Dedifferentiated amniotic fluid mesenchymal stem cell (primary cell): ENCODE measurements around the gene C5AR2.
A peak's percentile ranks its signal among the peaks of the same experiment; 100 is the strongest.
"Not testable (repeated sequence)": the region's sequence is repeated elsewhere in the genome, so short reads cannot be mapped to it uniquely, and the experiment has no call there.

ENCODE experiments used
- DNase-seq: peaks from one replicate; pipeline ENCODE4 v3.0.0-alpha.2; 2016; ENCODE audit errors: extremely low spot score

The C5AR2 gene

DNA sequence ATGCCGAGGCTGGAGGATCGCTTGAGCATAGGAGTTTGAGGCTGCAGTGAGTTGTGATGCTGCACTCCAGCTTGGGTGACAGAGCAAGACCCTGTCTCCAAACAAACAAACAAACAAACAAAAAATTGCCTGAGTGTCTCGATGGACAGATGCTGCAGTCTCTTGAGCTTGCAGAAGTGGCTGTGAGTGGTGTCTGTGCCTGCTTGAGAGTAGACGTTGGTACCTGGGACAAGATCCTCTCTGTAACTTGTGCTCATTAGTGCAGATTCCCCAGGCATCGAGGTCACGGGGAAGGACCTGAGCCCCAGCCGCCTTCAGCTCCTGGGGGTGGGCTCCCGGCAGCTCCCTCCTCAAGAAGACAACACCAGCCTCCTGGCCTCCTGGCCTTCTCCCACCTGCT lies 8.6 kb upstream of the C5AR2 start:
- DNase-seq: no peak

DNA sequence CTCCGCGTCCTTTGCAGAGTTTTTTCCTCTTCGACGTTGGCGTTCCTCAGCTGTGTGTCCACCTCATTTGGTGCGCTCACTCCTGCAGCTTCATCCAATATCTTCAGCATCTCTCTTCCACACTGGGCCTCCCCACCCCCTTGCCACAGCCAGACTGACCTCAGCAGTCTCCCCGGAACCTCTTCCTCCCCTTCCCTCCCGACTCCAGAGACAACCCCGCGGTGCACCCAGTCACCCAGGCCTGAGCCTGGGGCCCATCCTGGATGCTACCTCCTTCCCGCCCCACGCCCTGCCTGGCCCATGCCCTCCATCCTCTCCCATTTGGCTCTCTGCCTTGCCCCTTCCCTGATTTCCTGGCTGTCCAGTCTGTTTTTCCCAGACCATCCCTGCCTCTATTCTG lies 8.1 kb upstream of the C5AR2 start:
- no peak for DNase-seq

DNA sequence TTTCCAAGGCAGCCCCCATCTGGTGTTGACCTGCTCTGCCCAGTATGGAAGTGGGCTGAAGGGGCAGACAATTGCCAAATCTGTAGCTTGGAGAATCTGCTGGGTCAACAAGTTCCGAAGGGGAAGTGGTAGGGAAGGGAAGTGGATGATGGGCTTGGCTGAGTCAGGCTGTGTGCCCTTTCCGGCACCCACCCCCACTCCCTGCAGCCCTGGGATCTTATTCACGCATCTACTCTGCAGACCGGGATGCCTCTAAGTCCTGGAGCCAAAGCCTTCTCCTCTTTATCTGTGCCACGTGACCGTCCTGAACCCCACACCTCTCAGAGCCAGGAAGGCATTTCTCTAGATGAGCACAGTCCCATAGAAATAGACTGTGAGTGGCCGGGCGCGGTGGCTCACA lies 7.5 kb upstream of the C5AR2 start:
- DNase-seq: no peak

DNA sequence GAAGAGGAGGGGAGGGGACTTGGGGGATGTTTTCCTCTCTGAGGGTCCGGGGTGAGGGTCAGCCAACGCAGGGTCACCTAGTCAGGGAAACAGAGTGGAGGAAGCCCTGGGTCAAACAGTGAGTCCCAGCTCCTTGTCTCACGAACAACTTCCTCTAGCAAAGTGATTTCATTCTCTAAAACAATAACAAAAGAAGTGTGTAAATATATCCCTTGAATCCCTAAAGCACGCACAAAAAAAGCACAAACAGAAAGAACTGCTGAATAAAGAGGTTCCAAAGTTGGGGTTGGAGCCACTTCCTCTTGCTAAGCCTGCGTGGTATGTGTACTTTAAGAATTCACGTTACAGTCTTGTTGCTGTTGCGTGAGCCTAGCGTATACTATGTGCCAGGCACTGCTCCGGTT lies 1.5 kb upstream of the C5AR2 start:
- DNase-seq: no peak

DNA sequence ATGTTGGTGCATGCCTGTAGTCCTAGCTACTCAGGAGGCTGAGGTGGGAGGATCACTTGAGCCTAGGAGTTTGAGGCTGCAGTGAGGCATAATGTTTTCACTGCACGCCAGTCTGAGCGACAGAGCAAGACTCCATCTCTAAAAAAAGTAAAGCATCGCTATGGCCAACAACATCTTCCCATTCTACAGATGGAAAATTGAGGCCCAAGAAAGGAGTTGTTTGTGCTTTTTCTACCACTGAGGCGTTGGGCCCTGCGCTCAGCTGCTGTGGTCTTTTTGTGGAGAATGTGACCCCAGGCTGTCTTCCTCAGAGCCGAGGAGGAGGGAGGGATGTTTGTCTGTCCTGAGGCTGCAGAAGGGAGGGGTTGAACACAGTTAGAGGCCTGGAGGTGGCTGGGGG lies 485 bp upstream of the C5AR2 start:
- no peak for DNase-seq

DNA sequence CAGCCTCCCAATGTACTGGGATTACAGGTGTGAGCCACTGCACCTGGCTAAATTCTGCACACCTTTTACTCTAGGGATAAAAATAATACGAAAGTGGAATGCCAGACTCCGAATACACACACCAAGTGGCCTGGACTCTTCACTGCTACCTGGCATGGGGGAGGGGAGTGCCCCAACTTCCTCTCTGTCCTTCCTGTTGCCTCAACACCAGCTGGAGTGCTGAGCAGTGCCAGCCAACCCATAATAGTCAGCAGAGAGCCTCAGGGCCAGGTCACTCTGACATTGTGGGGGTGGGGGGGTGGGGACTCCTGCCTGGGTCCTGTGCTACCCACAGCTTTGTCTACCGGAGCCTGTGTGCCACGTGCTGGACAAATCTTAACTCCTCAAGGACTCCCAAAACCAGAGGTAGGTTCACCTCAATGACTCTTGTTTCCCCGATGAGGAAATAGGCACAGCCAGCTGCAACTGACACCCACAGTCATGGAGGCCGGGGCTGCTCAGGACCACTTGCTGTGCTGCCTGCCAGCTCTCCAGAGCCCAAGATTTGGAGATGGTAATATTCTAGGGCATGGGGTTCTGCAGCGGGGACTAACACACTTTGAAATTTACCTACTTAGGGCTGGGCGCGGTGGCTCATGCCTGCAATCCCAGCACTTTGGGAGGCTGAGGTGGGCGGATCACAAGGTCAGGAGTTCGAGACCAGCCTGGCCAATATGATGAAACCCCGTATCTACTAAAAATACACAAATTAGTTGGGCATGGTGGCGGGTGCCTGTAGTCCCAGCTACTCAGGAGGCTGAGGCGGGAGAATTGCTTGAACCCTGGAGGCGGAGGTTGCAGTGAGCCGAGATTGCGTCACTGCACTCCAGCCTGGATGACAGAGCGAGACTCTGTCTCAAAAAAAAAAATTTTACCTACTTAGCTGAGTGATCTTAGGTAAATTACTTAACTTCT lies 5.1 kb downstream of the C5AR2 start:
- not testable (repeated sequence) for DNase-seq

DNA sequence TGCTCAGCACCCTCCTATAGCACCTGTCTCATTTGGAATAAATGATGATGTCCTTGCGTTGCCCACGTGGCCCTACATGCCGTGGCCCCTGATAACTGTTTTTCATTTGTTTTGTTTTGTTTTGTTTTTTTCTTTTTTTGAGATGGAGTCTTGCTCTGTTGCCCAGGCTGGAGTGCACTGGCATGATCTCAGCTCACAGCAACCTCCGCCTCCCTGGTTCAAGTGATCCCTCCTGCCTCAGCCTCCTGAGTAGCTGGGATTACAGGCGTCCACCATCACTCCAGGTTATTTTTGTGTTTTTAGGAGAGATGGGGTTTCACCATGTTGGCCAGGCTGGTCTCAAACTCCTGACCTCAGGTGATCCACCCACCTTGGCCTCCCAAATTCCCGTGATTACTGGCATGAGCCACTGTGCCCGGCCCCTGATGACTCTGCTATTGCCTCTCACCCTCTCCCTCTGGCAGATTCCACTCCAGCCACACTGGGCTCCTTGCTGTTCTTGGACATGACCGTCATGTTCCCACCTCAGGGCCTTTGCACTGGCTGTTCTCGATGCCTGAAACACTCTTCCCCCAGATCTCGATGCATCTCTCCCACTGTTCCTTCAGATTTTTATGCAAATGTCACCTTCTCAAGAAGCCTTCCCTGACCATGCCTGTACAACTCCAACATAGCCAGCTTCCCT lies 7.4 kb downstream of the C5AR2 start:
- no peak for DNase-seq

DNA sequence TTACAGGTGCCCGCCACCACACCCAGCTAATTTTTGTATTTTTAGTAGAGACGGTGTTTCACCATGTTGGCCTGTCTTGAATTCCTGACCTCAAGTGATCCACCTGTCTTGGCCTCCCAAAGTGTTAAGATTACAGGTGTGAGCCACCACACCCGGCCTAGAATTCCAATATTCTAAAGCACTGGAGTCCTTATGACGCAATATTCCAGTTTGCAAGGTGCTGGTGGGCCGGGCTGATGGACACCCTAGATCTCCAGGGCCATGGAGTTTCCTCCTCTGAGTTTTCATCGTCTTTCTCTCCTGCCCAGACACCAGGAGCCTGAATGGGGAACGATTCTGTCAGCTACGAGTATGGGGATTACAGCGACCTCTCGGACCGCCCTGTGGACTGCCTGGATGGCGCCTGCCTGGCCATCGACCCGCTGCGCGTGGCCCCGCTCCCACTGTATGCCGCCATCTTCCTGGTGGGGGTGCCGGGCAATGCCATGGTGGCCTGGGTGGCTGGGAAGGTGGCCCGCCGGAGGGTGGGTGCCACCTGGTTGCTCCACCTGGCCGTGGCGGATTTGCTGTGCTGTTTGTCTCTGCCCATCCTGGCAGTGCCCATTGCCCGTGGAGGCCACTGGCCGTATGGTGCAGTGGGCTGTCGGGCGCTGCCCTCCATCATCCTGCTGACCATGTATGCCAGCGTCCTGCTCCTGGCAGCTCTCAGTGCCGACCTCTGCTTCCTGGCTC lies 8.7 kb downstream of the C5AR2 start:
- DNase-seq: no peak

DNA sequence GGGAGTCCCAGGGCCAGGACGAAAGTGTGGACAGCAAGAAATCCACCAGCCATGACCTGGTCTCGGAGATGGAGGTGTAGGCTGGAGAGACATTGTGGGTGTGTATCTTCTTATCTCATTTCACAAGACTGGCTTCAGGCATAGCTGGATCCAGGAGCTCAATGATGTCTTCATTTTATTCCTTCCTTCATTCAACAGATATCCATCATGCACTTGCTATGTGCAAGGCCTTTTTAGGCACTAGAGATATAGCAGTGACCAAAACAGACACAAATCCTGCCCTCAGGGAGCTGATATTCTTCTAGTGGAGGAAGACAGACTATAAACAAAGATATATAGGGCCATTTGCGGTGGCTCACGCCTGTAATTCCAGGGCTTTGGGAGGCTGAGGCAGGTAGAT lies 9.8 kb downstream of the C5AR2 start:
- no peak for DNase-seq

DNA sequence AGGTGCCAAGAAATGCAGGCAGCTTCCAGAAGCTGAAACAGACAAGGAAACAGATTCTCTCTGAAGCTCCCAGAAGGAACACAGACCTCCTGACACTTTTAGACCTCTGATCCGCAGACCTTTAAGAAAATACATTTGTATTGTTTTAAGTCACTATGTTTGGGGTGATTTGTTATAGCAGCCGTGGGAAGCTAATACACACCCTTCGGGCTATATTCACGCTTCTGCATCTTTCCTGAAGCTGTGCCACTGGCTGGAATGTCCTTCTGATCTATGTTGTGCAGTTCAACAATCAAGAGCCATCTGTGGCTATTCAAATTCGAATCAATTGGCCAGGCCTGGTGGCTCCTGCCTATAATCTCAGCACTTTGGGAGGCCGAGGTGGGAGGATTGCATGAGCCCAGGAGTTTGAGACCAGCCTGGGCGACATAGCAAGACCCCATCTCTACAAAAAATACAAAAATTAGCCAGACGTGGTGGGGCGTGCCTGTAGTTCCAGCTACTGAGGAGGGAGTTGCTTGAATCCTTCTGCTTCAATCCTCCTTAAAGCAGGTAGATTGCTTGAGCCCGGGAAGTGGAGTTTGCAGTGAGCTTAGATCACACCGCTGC lies 11.3 kb downstream of the C5AR2 start:
- no peak for DNase-seq

DNA sequence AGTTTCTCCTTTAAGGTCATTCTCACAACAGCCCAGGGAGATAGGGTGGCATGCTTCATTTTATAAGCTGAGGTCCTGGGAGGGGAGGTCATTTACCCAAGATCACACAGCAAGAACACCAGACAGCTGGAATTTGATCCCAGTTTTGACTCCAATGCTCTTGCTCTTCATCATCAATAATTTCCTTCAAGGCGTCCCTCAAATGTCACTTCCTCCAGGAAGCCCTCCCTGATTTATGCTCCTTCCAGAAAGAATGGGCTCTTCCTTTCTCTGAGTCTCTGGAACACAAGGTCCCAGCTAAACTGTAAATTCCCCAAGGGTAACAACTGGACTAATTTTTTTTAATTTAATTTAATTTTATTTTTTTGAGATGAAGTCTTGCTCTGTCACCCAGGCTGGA lies 12.4 kb downstream of the C5AR2 start:
- DNase-seq: no peak

DNA sequence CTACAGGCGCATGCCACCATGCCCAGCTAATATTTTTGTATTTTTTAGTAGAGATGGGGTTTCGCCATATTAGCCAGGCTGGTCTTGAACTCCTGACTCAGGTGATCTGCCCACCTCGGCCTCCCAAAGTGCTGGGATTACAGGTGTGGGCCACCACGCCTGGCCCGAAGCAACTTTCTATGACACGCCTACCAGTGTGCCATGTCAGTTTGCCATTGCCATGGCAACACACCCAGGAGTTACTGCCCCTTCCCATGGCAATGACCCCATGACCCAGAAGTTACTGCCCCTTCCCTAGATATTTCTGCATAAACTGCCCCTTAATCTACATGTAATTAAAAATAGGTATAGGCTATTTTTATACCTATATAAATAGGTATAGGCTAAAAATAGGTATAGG lies 14.0 kb downstream of the C5AR2 start:
- DNase-seq: not testable (repeated sequence)

DNA sequence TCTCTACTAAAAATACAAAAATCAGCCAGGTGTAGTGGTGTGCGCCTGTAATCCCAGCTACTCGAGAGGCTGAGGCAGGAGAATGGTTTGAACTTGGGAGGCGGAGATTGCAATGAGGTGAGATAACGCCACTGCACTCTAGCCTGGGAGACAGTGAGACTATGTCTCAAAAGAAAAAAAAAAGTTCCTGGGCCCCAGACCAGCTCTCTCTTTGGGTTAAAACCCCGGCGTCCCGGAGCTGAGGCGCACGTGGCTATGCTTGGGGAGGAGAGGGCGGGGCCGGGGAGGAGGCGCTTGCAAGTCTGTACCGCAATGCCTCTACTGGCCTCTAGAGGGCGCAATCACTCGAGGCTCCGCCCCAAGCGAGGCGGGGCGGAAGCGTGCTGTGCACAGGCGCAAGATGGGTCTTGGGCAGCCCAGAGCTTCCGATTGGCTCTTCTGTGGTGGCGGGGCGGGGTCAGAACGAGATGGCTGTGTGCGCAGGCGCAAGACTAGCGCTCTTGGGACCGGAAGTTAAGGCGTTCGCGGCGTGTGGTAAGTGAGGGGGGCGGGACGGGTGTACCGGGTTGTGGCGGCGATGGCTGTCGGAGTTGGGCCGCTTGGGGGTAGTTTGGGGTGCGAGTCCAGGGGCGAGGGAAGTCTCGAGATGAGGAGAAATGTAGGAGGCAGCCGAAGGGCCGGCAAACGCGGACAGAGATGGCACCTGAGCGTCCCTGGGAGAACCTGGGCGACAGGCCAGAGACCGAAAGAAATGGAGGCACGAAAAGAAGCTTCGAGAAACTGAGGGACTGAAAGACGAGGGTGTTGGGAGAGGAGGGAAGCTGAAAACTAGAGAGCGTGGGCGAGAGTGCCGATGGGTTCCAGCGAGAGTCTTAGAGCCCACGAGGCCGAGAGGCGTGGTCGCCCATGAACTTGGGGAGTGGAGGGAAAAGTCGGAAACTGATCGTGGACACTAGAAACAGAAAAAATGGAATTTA lies 17.1 kb downstream of the C5AR2 start, which contains the start of gene DHX34:
Gene DHX34 (plus strand): TSS at position 497 of the 977 bp plus-strand sequence. CDS start 3,716 bp downstream, outside the sequence.
- DNase-seq: peak; percentile 98

DNA sequence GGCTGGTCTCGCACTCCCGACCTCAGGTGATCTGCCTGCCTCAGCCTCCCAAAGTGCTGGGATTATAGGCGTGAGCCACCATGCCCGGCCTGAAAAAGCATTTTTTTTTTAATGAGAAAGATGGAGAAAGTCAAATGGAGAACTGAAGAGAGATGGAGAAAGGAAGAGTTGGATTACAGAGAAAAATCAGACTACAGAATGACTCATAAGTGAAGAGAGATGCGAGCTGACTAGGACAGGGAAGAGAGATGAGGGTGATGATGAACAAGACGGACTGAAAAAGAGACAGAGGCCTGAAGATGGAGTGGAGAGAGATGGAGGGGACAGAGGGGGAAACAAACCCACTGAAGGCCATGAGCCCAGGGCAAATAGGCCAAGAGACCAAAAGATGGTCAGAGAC lies 18.7 kb downstream of the C5AR2 start:
- no peak for DNase-seq

DNA sequence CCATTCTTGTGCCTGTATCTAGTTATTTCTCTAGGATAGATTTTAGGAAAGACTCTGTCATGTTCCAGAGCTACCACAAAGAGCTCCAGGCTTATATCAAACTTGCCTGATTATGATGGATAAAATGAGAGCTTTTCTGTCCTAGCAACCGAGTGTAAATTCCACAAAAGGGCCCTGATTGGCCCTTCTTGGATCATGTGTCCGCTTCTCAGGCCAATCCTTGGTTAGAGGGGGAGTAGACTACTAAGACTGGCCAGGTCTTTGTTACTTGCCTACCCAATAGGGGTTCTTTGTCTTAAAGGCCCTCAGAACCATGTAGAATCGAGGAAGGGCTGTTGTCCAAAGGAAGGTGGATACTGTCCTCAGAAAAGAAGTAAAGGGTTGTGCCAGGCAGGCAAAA lies 19.6 kb downstream of the C5AR2 start:
- DNase-seq: no peak

DNA sequence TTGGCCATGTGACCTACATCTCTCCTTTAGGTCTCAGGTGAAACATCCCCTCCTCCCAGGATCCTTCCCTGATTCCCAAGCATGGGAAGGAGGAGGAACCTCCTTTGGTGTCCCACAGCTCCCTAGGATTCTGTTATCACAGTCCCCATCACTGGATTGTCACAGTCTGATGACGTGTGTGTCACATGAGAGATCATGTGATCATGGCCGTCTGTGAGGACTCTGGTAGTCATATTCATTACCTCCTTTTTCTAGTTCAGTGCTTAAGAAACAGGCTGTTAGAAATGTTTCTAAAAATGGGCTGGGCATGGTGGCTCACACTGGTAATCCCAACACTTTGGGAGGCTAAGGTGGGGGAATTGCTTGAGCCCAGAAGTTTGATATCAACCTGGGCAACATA lies 20.1 kb downstream of the C5AR2 start:
- no peak for DNase-seq

DNA sequence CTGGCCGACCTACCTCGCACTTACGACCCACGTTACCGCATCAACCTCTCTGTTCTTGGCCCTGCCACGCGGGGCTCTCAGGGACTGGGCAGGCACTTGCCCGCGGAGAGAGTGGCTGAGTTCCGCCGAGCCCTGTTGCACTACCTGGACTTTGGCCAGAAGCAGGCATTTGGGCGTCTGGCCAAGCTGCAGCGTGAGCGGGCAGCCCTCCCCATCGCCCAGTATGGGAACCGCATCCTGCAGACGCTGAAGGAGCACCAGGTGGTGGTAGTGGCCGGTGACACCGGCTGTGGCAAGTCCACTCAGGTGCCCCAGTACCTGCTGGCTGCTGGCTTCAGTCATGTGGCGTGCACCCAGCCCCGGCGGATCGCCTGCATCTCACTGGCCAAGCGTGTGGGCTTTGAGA lies 21.3 kb downstream of the C5AR2 start:
- no peak for DNase-seq

DNA sequence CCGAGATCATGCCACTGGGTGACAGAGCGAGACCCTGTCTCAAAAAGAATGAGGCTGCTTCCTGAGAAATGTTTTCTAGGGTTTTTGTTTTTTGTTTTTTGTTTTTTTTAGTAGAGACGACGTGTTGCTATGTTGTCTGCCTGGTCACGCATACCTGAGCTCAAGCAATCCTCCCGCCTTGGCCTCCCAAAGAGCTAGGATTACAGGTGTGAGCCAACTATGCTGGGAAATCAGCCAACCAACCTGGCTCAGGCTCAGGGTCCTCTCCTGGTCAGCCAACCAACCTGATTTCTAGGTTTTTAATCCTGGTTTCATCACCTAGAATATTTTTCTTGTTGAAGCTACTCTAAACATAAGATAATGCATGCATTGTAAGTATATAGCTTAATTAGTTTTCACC lies 24.9 kb downstream of the C5AR2 start:
- DNase-seq: no peak

DNA sequence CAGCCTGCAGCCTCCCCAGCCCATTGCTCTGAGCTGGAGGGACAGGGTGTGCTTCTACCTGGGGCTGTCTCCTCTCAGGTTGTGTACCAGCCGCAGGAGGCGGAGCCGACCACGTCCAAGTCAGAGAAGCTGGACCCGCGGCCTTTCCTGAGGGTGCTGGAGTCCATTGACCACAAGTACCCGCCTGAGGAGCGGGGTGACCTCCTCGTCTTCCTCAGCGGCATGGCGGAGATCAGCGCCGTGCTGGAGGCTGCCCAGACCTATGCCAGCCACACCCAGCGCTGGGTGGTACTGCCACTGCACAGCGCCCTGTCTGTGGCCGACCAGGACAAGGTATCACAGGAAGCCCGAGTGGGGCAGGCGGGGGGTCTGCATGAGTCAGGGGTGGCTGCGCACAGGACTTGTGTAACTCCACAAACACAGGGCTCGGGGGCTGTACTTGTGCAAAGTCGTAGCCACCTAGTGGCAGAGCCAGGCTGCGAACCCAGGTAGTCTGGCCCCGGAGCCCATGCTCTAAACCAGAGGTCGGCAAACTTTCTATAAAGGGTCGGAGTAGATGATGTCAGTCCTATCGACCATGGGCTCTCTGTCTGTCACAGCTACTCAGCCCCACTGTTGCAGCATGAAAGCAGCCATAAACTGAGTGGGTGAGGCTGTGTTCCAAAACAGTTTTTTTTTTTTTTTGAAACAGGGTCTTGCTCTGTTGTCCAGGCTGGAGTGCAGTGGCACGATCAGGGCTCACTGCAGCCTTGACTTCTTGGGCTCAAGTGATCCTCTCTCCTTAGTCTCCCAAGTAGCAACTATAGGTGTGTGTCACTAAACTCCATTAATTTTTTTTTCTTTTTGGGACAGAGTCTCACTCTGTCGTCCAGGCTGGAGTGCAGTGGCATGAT lies 26.1 kb downstream of the C5AR2 start:
- no peak for DNase-seq

DNA sequence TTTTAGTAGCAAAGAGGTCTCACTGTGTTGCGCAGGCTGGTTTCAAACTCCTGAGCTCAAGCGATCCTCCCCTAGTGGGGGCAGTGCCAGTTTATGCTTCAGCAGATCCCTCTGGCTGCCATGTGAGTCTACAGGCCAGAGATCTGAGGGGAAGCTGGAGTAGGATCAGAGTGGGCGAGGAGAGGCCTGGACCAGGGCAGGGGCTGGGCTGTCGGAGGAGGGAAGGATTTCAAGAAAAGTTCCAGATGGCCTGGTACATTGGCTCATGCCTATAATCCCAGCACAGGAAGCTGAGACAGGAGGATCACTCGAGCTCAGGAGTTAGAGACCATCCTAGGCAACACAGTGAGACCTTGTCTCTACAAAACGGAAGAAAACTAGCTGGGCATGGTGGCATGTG lies 27.0 kb downstream of the C5AR2 start:
- no peak for DNase-seq
